HCT116 (cell line): Measurements from ENCODE around the gene FAM118B. TPM values are rescaled to one million over a fixed set of nuclear protein-coding genes. Genes with fewer than 3 reads are reported as not detected.

Source experiments
- ATAC-seq: fragments of 200-7000 bp; cut with Tn5 transposase; 2 replicates; pipeline ENCODE4 v1.9.1; 2020; ENCODE audit warnings: mild to moderate bottlenecking, moderate library complexity
- BruUV-seq: library from RNA; stranded (reverse); fragments of 400-500 nt; replicated peaks from 2 replicates; lab custom pipeline; 2021; lab: Mats Ljungman, UMichigan
- CTCF ChIA-PET: fragments of 300-600 bp; sonication (Branson Sonifier 250); formaldehyde crosslinking; loops from one replicate; lab custom pipeline; 2021; ENCODE audit warnings: antibody characterized with exemption; lab: Charles Lee
- POLR2A ChIA-PET: fragments of 300-600, 350-600 bp; sonication (Branson Sonifier 250); formaldehyde crosslinking; loops from one replicate; lab custom pipeline; 2021; ENCODE audit warnings: antibody characterized with exemption; lab: Charles Lee
- RAD21 ChIA-PET, 2 experiments: fragments of 300-600 bp; sonication (Branson Sonifier 250); formaldehyde crosslinking; loops; one replicate each; lab custom pipeline; 2023; ENCODE audit warnings: low total read pairs in 2 of 2; ENCODE audit not compliant: uncharacterized antibody in 2 of 2, unreplicated experiment in 2 of 2, low non-redundant PET in 1 of 2; lab: Charles Lee
- DNase-seq: peaks from one replicate; pipeline ENCODE4 v3.0.0-alpha.2; 2010; ENCODE audit warnings: low read depth, low spot score
- H2AFZ ChIP-seq: fragments of 200-600 bp; shearing (Covaris generic), sonication (generic); 2 replicates; pipeline ENCODE4 v1.6.1; 2017; ENCODE audit warnings: low read depth, mixed run types, mixed read lengths, antibody characterized with exemption, low read length; ENCODE audit not compliant: poor library complexity, severe bottlenecking
- H3K27ac ChIP-seq: 2 replicates; pipeline ENCODE4 v1.5.1; 2012; ENCODE audit warnings: low read depth, low read length
- H3K27me3 ChIP-seq: fragments of 200-600 bp; sonication (generic); 2 replicates; pipeline ENCODE4 v1.6.1; 2016; ENCODE audit warnings: mixed run types, low read length, mixed read lengths; ENCODE audit not compliant: insufficient read depth
- H3K36me3 ChIP-seq, 2 experiments: fragments of 200-500 bp in 1 of 2; fragments of 200-600 bp in 1 of 2; sonication (Bioruptor generic) in 1 of 2; sonication (generic) in 1 of 2; 2 replicates each; pipeline versions ENCODE4 v1.5.1 to v1.6.1; 2014 to 2016; ENCODE audit warnings: low read length in 2 of 2, inconsistent platforms in 1 of 2, mixed read lengths in 1 of 2, mixed run types in 1 of 2; ENCODE audit not compliant: insufficient read depth in 2 of 2, control insufficient read depth in 1 of 2
- H3K4me1 ChIP-seq, 2 experiments: fragments of 200-600 bp in 1 of 2; sonication (generic) in 1 of 2; 2 replicates each; pipeline versions ENCODE4 v1.5.1 to v1.6.1; 2012 to 2017; ENCODE audit warnings: low read length in 2 of 2, inconsistent platforms in 1 of 2, mild to moderate bottlenecking in 1 of 2, mixed read lengths in 1 of 2, mixed run types in 1 of 2, moderate library complexity in 1 of 2; ENCODE audit not compliant: insufficient read depth in 2 of 2, control insufficient read depth in 1 of 2
- H3K4me2 ChIP-seq: fragments of 200-600 bp; sonication (generic); 2 replicates; pipeline ENCODE4 v1.6.1; 2017; ENCODE audit warnings: mixed run types, low read length, mixed read lengths
- H3K4me3 ChIP-seq, 2 experiments: fragments of 200-600 bp in 1 of 2; sonication (generic) in 1 of 2; replicated peaks in 1 of 2; 2 replicates each; pipeline ENCODE4 v1.5.1; 2011 to 2016; ENCODE audit warnings: low read length in 2 of 2, control low read depth in 1 of 2, low read depth in 1 of 2, mild to moderate bottlenecking in 1 of 2, mixed read lengths in 1 of 2, mixed run types in 1 of 2
- H3K79me2 ChIP-seq: fragments of 200-600 bp; sonication (generic); 2 replicates; pipeline ENCODE4 v1.6.1; 2017; ENCODE audit warnings: mild to moderate bottlenecking, mixed run types, low read length, moderate library complexity, mixed read lengths; ENCODE audit not compliant: insufficient read depth
- H3K9ac ChIP-seq: fragments of 200-600 bp; sonication (generic); 2 replicates; pipeline ENCODE4 v1.6.1; 2016; ENCODE audit warnings: low read length, mixed read lengths
- H3K9me2 ChIP-seq: fragments of 200-600 bp; sonication (generic), shearing (Covaris generic); 2 replicates; pipeline ENCODE4 v1.6.1; 2017; ENCODE audit warnings: mixed run types, mild to moderate bottlenecking, moderate library complexity; ENCODE audit not compliant: insufficient read depth
- H3K9me3 ChIP-seq, 2 experiments: fragments of 200-500 bp in 1 of 2; fragments of 200-600 bp in 1 of 2; sonication (Bioruptor generic) in 1 of 2; sonication (generic) in 1 of 2; 2 replicates each; pipeline ENCODE4 v1.6.1; 2014 to 2017; ENCODE audit warnings: low read length in 2 of 2, mixed read lengths in 2 of 2, inconsistent platforms in 1 of 2, low read depth in 1 of 2, mild to moderate bottlenecking in 1 of 2, mixed run types in 1 of 2, moderate library complexity in 1 of 2; ENCODE audit not compliant: control insufficient read depth in 1 of 2, insufficient read depth in 1 of 2
- H4K20me1 ChIP-seq: fragments of 200-600 bp; sonication (generic), shearing (Covaris generic); 2 replicates; pipeline ENCODE4 v1.6.1; 2017; ENCODE audit warnings: mixed run types, mild to moderate bottlenecking, moderate library complexity; ENCODE audit not compliant: insufficient read depth
- ATF3 ChIP-seq: IDR thresholded peaks from 2 replicates; pipeline ENCODE4 v1.6.1; 2012
- CTCF ChIP-seq, 3 experiments: fragments of 200-600 bp in 1 of 3; sonication (generic) in 1 of 3; IDR thresholded peaks in 2 of 3; conservative IDR thresholded peaks in 1 of 3; 2 replicates each; pipeline ENCODE4 v1.5.1; 2012 to 2017; ENCODE audit warnings: low read depth in 2 of 3, low read length in 2 of 3, antibody characterized with exemption in 1 of 3, borderline replicate concordance in 1 of 3, control low read depth in 1 of 3, mild to moderate bottlenecking in 1 of 3, mixed read lengths in 1 of 3, mixed run types in 1 of 3, moderate library complexity in 1 of 3; ENCODE audit not compliant: insufficient read depth in 1 of 3
- EGR1 ChIP-seq: IDR thresholded peaks from 2 replicates; pipeline ENCODE4 v1.6.1; 2012; ENCODE audit warnings: low read depth
- EZH2phosphoT487 ChIP-seq: fragments of 200-600 bp; IDR thresholded peaks from 2 replicates; pipeline ENCODE4 v1.6.1; 2018; ENCODE audit warnings: antibody characterized with exemption, borderline replicate concordance
- POLR2AphosphoS5 ChIP-seq: IDR thresholded peaks from 2 replicates; pipeline ENCODE4 v1.6.1; 2011; ENCODE audit warnings: mild to moderate bottlenecking, low read depth, low read length, moderate library complexity
- RAD21 ChIP-seq: IDR thresholded peaks from 2 replicates; pipeline ENCODE4 v1.6.1; 2012; ENCODE audit warnings: low read depth, mild to moderate bottlenecking
- SIN3A ChIP-seq: IDR thresholded peaks from 2 replicates; pipeline ENCODE4 v1.6.1; 2012; ENCODE audit warnings: low read depth
- SRF ChIP-seq: IDR thresholded peaks from 2 replicates; pipeline ENCODE4 v1.6.1; 2012; ENCODE audit warnings: low read depth
- ZBTB33 ChIP-seq: IDR thresholded peaks from 2 replicates; pipeline ENCODE4 v1.6.1; 2011; ENCODE audit warnings: mild to moderate bottlenecking, low read length, moderate library complexity; ENCODE audit not compliant: insufficient replicate concordance; ENCODE audit errors: extremely low read depth
- ZNF274 ChIP-seq: fragments of 200-500 bp; sonication (Bioruptor generic); IDR thresholded peaks from 2 replicates; pipeline ENCODE4 v1.6.1; 2014; ENCODE audit warnings: mild to moderate bottlenecking, low read depth, low read length, inconsistent platforms
- intact Hi-C: fragments of 100-400 bp; cut with micrococcal nuclease; formaldehyde crosslinking; loops from 2 replicates; pipeline ENCODE4 v1.10.0; 2022
- total RNA-seq: library from RNA; stranded (reverse); gene quantifications from one replicate; pipeline ENCODE4 v1.2.1, GENCODE V29; 2021; ENCODE audit not compliant: unreplicated experiment

The FAM118B gene
- total RNA-seq, 1 experiment from 2014 or later, result 12.8 TPM

GRCh38 chr11:126265811-126266210 is 54.2 kb downstream of the FAM118B start:
- ChIA-PET CTCF (no interaction called here), POLR2A (no interaction called here), RAD21 (no interaction called here)
- no peaks in the 10 kb centered on the region for H3K9me3 ChIP-seq
- intact Hi-C loops, result no loop called here
- H3K27me3 ChIP-seq, result no peaks in the 10 kb centered on the region
- H3K4me2 ChIP-seq, result no peak overlapping the region
- TF ChIP-seq EZH2phosphoT487 (no peak), CTCF (IDR thresholded peaks at IDR 0.05 in 2 of 3, conservative IDR thresholded peaks at IDR 0.05 in 1 of 3; ENCODE audit: borderline replicate concordance in 1 of 3, insufficient read depth in 1 of 3, low read depth in 2 of 3, low read length in 2 of 3) (0 out of 6 replicates have a peak, but pooled peaks of 1 of the 3 experiments have one; percentile 11), SIN3A (no peak)
- no peak overlapping the region for H3K4me3 ChIP-seq
- H3K27ac ChIP-seq, result no peak overlapping the region
- H3K79me2 ChIP-seq, result peaks cover 50% of the 10 kb centered on the region
- H2AFZ ChIP-seq, result no peak overlapping the region
- H3K4me1 ChIP-seq, result peaks cover 3 to 20% of the 10 kb centered on the region in 2 experiments; a peak in 2 of 4 replicates
- peaks cover 45 to 54% of the 10 kb centered on the region in 2 experiments for H3K36me3 ChIP-seq
- no peaks in the 10 kb centered on the region for H3K9me2 ChIP-seq
- no peaks in the 10 kb centered on the region for H4K20me1 ChIP-seq
- DNase-seq (no peak), ATAC-seq (no peak)
- no TSS peak for BruUV-seq
- no peak overlapping the region for H3K9ac ChIP-seq

- no peak overlapping the region for H2AFZ ChIP-seq
These were observed 56.1 kb downstream of the FAM118B start for GRCh38 chr11:126267650-126268049.

More at GRCh38 chr11:126267650-126268049, 56.1 kb downstream of the FAM118B start:
- Histone ChIP-seq H3K27ac (peak overlapping the region; percentile 69; the same call in 1 of the 2 replicates), H3K9me3 (no peaks in the 10 kb centered on the region), H3K4me1 (peaks cover 3 to 20% of the 10 kb centered on the region in 2 experiments; a peak in 2 of 4 replicates), H4K20me1 (no peaks in the 10 kb centered on the region), H3K9ac (peak overlapping the region; percentile 95), H3K4me3 (peak overlapping the region; percentile 95 to 99), H3K27me3 (no peaks in the 10 kb centered on the region), H3K9me2 (no peaks in the 10 kb centered on the region), H3K36me3 (peaks cover 31 to 45% of the 10 kb centered on the region in 2 experiments), H3K79me2 (peaks cover 51% of the 10 kb centered on the region), H3K4me2 (peak overlapping the region; percentile 86)
- ChIA-PET RAD21 (no interaction called here), POLR2A (no interaction called here), CTCF (no interaction called here)
- ATAC-seq (no peak), DNase-seq (no peak)
- BruUV-seq, result no TSS peak
- intact Hi-C loops, result loop anchor here (2.0 kb wide), 1 partner anchor 57 kb away; the partner anchor contains the start of genes FAM118B and RPUSD4
- TF ChIP-seq EGR1 (no peak), ATF3 (no peak), ZNF274 (no peak), ZBTB33 (no peak), CTCF (IDR thresholded peaks at IDR 0.05 in 2 of 3, conservative IDR thresholded peaks at IDR 0.05 in 1 of 3; ENCODE audit: borderline replicate concordance in 1 of 3, insufficient read depth in 1 of 3, low read depth in 2 of 3, low read length in 2 of 3) (no peak), SRF (no peak), POLR2AphosphoS5 (no peak), RAD21 (no peak)
